Neural progenitor cell (in vitro differentiated cells): ENCODE data around the gene BIRC6.
"Not testable (repeated sequence)": the region's sequence is repeated elsewhere in the genome, so short reads cannot be mapped to it uniquely, and the experiment has no call there.

Source experiments
- CTCF ChIP-seq: fragments of 200-600 bp; sonication (generic); IDR thresholded peaks from 2 replicates; pipeline ENCODE4 v1.5.1; 2017; ENCODE audit warnings: antibody characterized with exemption, mild to moderate bottlenecking
- EZH2 ChIP-seq: fragments of 200-600 bp; sonication (generic); IDR thresholded peaks from 2 replicates; pipeline ENCODE4 v1.6.1; 2017; ENCODE audit warnings: antibody characterized with exemption, mild to moderate bottlenecking, moderate library complexity

GRCh38 chr2:32552483-32552882, 195.7 kb downstream of the BIRC6 start:
- TF ChIP-seq CTCF, EZH2: not testable (repeated sequence)
